Measurements from ENCODE around the gene PROX1.

The PROX1 gene

GRCh38 chr1:213972141-213972540 lies 15.6 kb upstream of the PROX1 start:
- intact Hi-C loops (cut with DNase I; ENCODE audit: low total_unique reads) = no loop called here
- Histone ChIP-seq H3K27me3 (peaks cover 0 to 8% of the 10 kb centered on the region in 2 donors), H3K27ac (no peak overlapping the region), H3K9me3 (no peaks in the 10 kb centered on the region), H3K4me1 (no peaks in the 10 kb centered on the region), H3K36me3 (no peaks in the 10 kb centered on the region), H3K4me3 (no peak overlapping the region)
- no peak for DNase-seq
- no peak for TF ChIP-seq CTCF (IDR thresholded peaks at IDR 0.05)

DNA sequence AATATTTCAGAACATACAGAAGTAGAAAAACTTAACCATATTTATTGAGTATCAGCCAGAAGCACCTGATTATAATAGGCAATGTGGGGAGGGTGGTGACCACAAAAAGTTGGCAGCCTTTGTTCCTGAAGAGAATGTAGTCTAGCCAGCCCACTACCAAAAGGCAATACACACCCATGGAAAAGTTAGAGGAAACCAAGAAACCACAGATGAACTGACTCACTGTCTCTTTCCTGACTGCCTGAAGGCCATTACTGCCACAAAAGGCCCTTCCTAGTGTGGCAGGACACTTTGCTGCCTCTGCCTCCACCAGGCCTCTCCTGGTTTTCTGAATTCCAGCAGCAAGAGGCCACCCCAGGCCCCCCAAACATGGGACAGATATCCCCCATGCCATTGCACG lies 14.6 kb upstream of the PROX1 start:
- intact Hi-C loops (cut with DNase I; ENCODE audit: low total_unique reads) = no loop called here
- no peaks in the 10 kb centered on the region for H3K36me3 ChIP-seq
- no peak for DNase-seq
- peaks cover 0 to 9% of the 10 kb centered on the region in 2 donors for H3K27me3 ChIP-seq
- H3K9me3 ChIP-seq = no peaks in the 10 kb centered on the region
- H3K4me3 ChIP-seq = no peak overlapping the region
- H3K4me1 ChIP-seq = no peaks in the 10 kb centered on the region
- no peak for TF ChIP-seq CTCF (IDR thresholded peaks at IDR 0.05)
- no peak overlapping the region for H3K27ac ChIP-seq

DNA sequence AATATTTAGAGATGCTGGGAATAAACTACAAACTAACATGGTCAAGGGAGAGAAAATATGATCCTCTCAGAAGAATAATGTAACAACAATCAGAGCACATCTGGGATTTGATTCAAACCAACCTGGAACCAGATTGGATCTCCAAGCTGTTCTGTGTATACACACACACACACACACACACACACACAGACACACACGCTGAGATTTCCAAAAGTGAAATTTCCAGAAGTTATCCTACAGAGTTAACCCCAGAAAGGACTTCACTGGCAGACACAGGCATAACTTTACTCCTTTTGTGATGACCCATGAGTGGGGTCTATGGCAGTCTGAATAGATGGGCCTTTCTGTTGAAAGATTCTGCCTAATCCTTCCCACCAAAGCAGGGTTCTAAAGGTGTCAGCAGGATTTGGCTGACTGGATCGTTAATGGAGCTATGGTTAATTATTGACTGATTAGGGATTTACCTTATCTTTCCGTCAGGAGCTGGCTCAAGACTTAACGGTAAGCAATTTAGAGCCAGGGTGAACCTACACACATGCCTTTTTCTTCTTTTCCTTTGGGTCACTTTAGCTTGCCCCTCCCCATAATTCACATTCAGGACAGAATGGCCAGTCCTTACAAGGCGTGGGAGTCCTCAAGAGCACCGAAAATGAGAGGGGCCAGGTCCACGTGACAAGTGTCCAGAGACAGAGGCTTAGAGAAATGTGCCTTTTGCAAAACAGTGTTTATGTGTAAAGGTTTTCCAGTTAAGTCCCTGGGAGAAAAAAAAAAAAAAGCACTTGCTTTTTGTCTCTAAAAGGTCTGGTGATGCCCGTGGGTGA lies 10.9 kb upstream of the PROX1 start:
- TF ChIP-seq CTCF (IDR thresholded peaks at IDR 0.05) = no peak
- H3K27ac ChIP-seq = no peak overlapping the region
- H3K36me3 ChIP-seq = no peaks in the 10 kb centered on the region
- no peak for DNase-seq
- no peaks in the 10 kb centered on the region for H3K4me1 ChIP-seq
- no peaks in the 10 kb centered on the region for H3K9me3 ChIP-seq
- intact Hi-C loops (cut with DNase I; ENCODE audit: low total_unique reads) = loop anchor here (2.0 kb wide), 1 partner anchor 70 kb away; no protein-coding TSS in a partner anchor
- peaks cover 0 to 40% of the 10 kb centered on the region in 2 donors for H3K27me3 ChIP-seq
- no peak overlapping the region for H3K4me3 ChIP-seq

DNA sequence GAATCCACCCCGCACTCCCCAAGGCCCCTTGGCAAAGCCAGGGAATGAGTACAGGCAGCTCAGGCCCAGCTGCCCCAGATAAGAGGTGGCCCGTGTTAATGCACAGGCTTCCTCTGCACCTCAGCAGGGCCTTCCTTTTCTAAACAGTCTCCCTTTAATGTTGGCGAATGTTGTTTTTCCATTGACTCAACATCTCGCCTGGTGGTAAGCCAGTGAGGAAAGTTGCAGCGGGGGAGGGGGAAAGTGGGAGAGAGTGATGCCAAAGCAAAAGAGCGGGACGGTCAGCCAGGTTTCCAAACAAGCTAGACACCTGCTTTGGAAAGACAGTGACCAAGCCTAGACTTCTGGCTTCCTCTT lies 10.3 kb upstream of the PROX1 start:
- Histone ChIP-seq H3K4me3 (no peak overlapping the region), H3K27ac (no peak overlapping the region), H3K9me3 (no peaks in the 10 kb centered on the region), H3K36me3 (no peaks in the 10 kb centered on the region), H3K4me1 (peaks cover 0 to 2% (median under 1%) of the 10 kb centered on the region in 4 donors), H3K27me3 (peaks cover 0 to 45% of the 10 kb centered on the region in 2 donors)
- intact Hi-C loops (cut with DNase I; ENCODE audit: low total_unique reads) = loop anchor here (2.0 kb wide), 1 partner anchor 69 kb away; no protein-coding TSS in a partner anchor
- TF ChIP-seq CTCF (IDR thresholded peaks at IDR 0.05) = no peak
- no peak for DNase-seq

GRCh38 chr1:213977909-213978308 lies 9.9 kb upstream of the PROX1 start:
- DNase-seq = no peak
- Histone ChIP-seq H3K9me3 (no peaks in the 10 kb centered on the region), H3K27ac (no peak overlapping the region), H3K4me1 (peaks cover 0 to 6% (median 5%) of the 10 kb centered on the region in 4 donors), H3K27me3 (peaks cover 0 to 49% of the 10 kb centered on the region in 2 donors), H3K36me3 (no peaks in the 10 kb centered on the region), H3K4me3 (no peak overlapping the region)
- intact Hi-C loops (cut with DNase I; ENCODE audit: low total_unique reads) = loop anchor here (2.0 kb wide), 1 partner anchor 69 kb away; no protein-coding TSS in a partner anchor
- TF ChIP-seq CTCF (IDR thresholded peaks at IDR 0.05) = no peak
